Measurements from ENCODE around the gene KCNJ13.

Gene KCNJ13

GRCh38 chr2:232767866-232768265 lies 8.5 kb downstream of the KCNJ13 start:
- H3K9me3 ChIP-seq (ENCODE audit: control insufficient read depth, low read depth, low read length) = no peaks in the 10 kb centered on the region
- H3K27me3 ChIP-seq (ENCODE audit: control insufficient read depth, insufficient read depth, low read length) = no peaks in the 10 kb centered on the region
- no peaks in the 10 kb centered on the region for H3K4me1 ChIP-seq (ENCODE audit: control insufficient read depth, low read depth, low read length)
- no peak overlapping the region for H3K9ac ChIP-seq (ENCODE audit: low read length)
- peaks cover 31% of the 10 kb centered on the region for H3K36me3 ChIP-seq (ENCODE audit: control insufficient read depth, low read depth, low read length)
- H3K4me3 ChIP-seq (ENCODE audit: low read length) = no peak overlapping the region
- H3K27ac ChIP-seq (ENCODE audit: low read length) = no peak overlapping the region

- Histone ChIP-seq H3K4me3 (ENCODE audit: low read length) (no peak overlapping the region), H3K4me1 (ENCODE audit: control insufficient read depth, low read depth, low read length) (no peaks in the 10 kb centered on the region), H3K9me3 (ENCODE audit: control insufficient read depth, low read depth, low read length) (no peaks in the 10 kb centered on the region), H3K27me3 (ENCODE audit: control insufficient read depth, insufficient read depth, low read length) (no peaks in the 10 kb centered on the region), H3K27ac (ENCODE audit: low read length) (no peak overlapping the region), H3K9ac (ENCODE audit: low read length) (no peak overlapping the region), H3K36me3 (ENCODE audit: control insufficient read depth, low read depth, low read length) (peaks cover 46% of the 10 kb centered on the region)
Observed at GRCh38 chr2:232761301-232761907, 15.0 kb downstream of the KCNJ13 start.

GRCh38 chr2:232757905-232758304 lies 18.5 kb downstream of the KCNJ13 start:
- Histone ChIP-seq H3K4me1 (ENCODE audit: control insufficient read depth, low read depth, low read length) (no peaks in the 10 kb centered on the region), H3K27me3 (ENCODE audit: control insufficient read depth, insufficient read depth, low read length) (no peaks in the 10 kb centered on the region), H3K9me3 (ENCODE audit: control insufficient read depth, low read depth, low read length) (no peaks in the 10 kb centered on the region), H3K27ac (ENCODE audit: low read length) (no peak overlapping the region), H3K36me3 (ENCODE audit: control insufficient read depth, low read depth, low read length) (peaks cover 32% of the 10 kb centered on the region), H3K4me3 (ENCODE audit: low read length) (no peak overlapping the region), H3K9ac (ENCODE audit: low read length) (no peak overlapping the region)

GRCh38 chr2:232750135-232750671 lies 26.2 kb downstream of the KCNJ13 start:
- Histone ChIP-seq H3K9me3 (ENCODE audit: control insufficient read depth, low read depth, low read length) (no peaks in the 10 kb centered on the region), H3K27ac (ENCODE audit: low read length) (no peak overlapping the region), H3K9ac (ENCODE audit: low read length) (no peak overlapping the region), H3K27me3 (ENCODE audit: control insufficient read depth, insufficient read depth, low read length) (no peaks in the 10 kb centered on the region), H3K4me3 (ENCODE audit: low read length) (no peak overlapping the region), H3K36me3 (ENCODE audit: control insufficient read depth, low read depth, low read length) (peaks cover 40% of the 10 kb centered on the region), H3K4me1 (ENCODE audit: control insufficient read depth, low read depth, low read length) (no peaks in the 10 kb centered on the region)

- no peak overlapping the region for H3K9ac ChIP-seq (ENCODE audit: low read length)
- no peak overlapping the region for H3K4me3 ChIP-seq (ENCODE audit: low read length)
- H3K9me3 ChIP-seq (ENCODE audit: control insufficient read depth, low read depth, low read length) = no peaks in the 10 kb centered on the region
- no peak overlapping the region for H3K27ac ChIP-seq (ENCODE audit: low read length)
- H3K36me3 ChIP-seq (ENCODE audit: control insufficient read depth, low read depth, low read length) = peaks cover 43% of the 10 kb centered on the region
- H3K27me3 ChIP-seq (ENCODE audit: control insufficient read depth, insufficient read depth, low read length) = no peaks in the 10 kb centered on the region
- no peaks in the 10 kb centered on the region for H3K4me1 ChIP-seq (ENCODE audit: control insufficient read depth, low read depth, low read length)
Observed at GRCh38 chr2:232749331-232749730, 27.0 kb downstream of the KCNJ13 start.

- H3K27me3 ChIP-seq (ENCODE audit: control insufficient read depth, insufficient read depth, low read length) = no peaks in the 10 kb centered on the region
- H3K4me1 ChIP-seq (ENCODE audit: control insufficient read depth, low read depth, low read length) = no peaks in the 10 kb centered on the region
- H3K4me3 ChIP-seq (ENCODE audit: low read length) = no peak overlapping the region
- no peak overlapping the region for H3K27ac ChIP-seq (ENCODE audit: low read length)
- H3K9ac ChIP-seq (ENCODE audit: low read length) = no peak overlapping the region
- H3K36me3 ChIP-seq (ENCODE audit: control insufficient read depth, low read depth, low read length) = peaks cover 41% of the 10 kb centered on the region
- H3K9me3 ChIP-seq (ENCODE audit: control insufficient read depth, low read depth, low read length) = no peaks in the 10 kb centered on the region
Observed at GRCh38 chr2:232748038-232748437, 28.3 kb downstream of the KCNJ13 start.

GRCh38 chr2:232744963-232745362 lies 31.4 kb downstream of the KCNJ13 start:
- H3K4me1 ChIP-seq (ENCODE audit: control insufficient read depth, low read depth, low read length) = no peaks in the 10 kb centered on the region

GRCh38 chr2:232741972-232742371 lies 34.4 kb downstream of the KCNJ13 start:
- H3K9me3 ChIP-seq (ENCODE audit: control insufficient read depth, low read depth, low read length) = no peaks in the 10 kb centered on the region
- peaks cover 12% of the 10 kb centered on the region for H3K36me3 ChIP-seq (ENCODE audit: control insufficient read depth, low read depth, low read length)
- H3K4me1 ChIP-seq (ENCODE audit: control insufficient read depth, low read depth, low read length) = no peaks in the 10 kb centered on the region
- H3K27ac ChIP-seq (ENCODE audit: low read length) = no peak overlapping the region
- no peak overlapping the region for H3K9ac ChIP-seq (ENCODE audit: low read length)
- H3K4me3 ChIP-seq (ENCODE audit: low read length) = no peak overlapping the region
- no peaks in the 10 kb centered on the region for H3K27me3 ChIP-seq (ENCODE audit: control insufficient read depth, insufficient read depth, low read length)

More at GRCh38 chr2:232744963-232745362, 31.4 kb downstream of the KCNJ13 start:
- Histone ChIP-seq H3K4me3 (ENCODE audit: low read length) (no peak overlapping the region), H3K27me3 (ENCODE audit: control insufficient read depth, insufficient read depth, low read length) (no peaks in the 10 kb centered on the region), H3K27ac (ENCODE audit: low read length) (no peak overlapping the region), H3K36me3 (ENCODE audit: control insufficient read depth, low read depth, low read length) (peaks cover 27% of the 10 kb centered on the region), H3K9me3 (ENCODE audit: control insufficient read depth, low read depth, low read length) (no peaks in the 10 kb centered on the region), H3K9ac (ENCODE audit: low read length) (no peak overlapping the region)

GRCh38 chr2:232741294-232741693 lies 35.1 kb downstream of the KCNJ13 start:
- Histone ChIP-seq H3K9me3 (ENCODE audit: control insufficient read depth, low read depth, low read length) (no peaks in the 10 kb centered on the region), H3K4me3 (ENCODE audit: low read length) (no peak overlapping the region), H3K27ac (ENCODE audit: low read length) (no peak overlapping the region), H3K27me3 (ENCODE audit: control insufficient read depth, insufficient read depth, low read length) (no peaks in the 10 kb centered on the region), H3K9ac (ENCODE audit: low read length) (no peak overlapping the region), H3K4me1 (ENCODE audit: control insufficient read depth, low read depth, low read length) (no peaks in the 10 kb centered on the region), H3K36me3 (ENCODE audit: control insufficient read depth, low read depth, low read length) (peaks cover 16% of the 10 kb centered on the region)

GRCh38 chr2:232731470-232731869 lies 44.9 kb downstream of the KCNJ13 start:
- Histone ChIP-seq H3K9me3 (ENCODE audit: control insufficient read depth, low read depth, low read length) (no peaks in the 10 kb centered on the region), H3K27me3 (ENCODE audit: control insufficient read depth, insufficient read depth, low read length) (no peaks in the 10 kb centered on the region), H3K4me1 (ENCODE audit: control insufficient read depth, low read depth, low read length) (no peaks in the 10 kb centered on the region), H3K4me3 (ENCODE audit: low read length) (no peak overlapping the region), H3K9ac (ENCODE audit: low read length) (no peak overlapping the region), H3K36me3 (ENCODE audit: control insufficient read depth, low read depth, low read length) (peaks cover 18% of the 10 kb centered on the region), H3K27ac (ENCODE audit: low read length) (no peak overlapping the region)

- peaks cover 16% of the 10 kb centered on the region for H3K36me3 ChIP-seq (ENCODE audit: control insufficient read depth, low read depth, low read length)
- H3K9me3 ChIP-seq (ENCODE audit: control insufficient read depth, low read depth, low read length) = no peaks in the 10 kb centered on the region
- no peak overlapping the region for H3K4me3 ChIP-seq (ENCODE audit: low read length)
- no peaks in the 10 kb centered on the region for H3K27me3 ChIP-seq (ENCODE audit: control insufficient read depth, insufficient read depth, low read length)
- H3K27ac ChIP-seq (ENCODE audit: low read length) = no peak overlapping the region
- H3K9ac ChIP-seq (ENCODE audit: low read length) = no peak overlapping the region
- H3K4me1 ChIP-seq (ENCODE audit: control insufficient read depth, low read depth, low read length) = no peaks in the 10 kb centered on the region
Observed at GRCh38 chr2:232728785-232729184, 47.6 kb downstream of the KCNJ13 start.

GRCh38 chr2:232723027-232723426 lies 53.3 kb downstream of the KCNJ13 start:
- Histone ChIP-seq H3K27ac (ENCODE audit: low read length) (no peak overlapping the region), H3K4me1 (ENCODE audit: control insufficient read depth, low read depth, low read length) (no peaks in the 10 kb centered on the region), H3K9me3 (ENCODE audit: control insufficient read depth, low read depth, low read length) (no peaks in the 10 kb centered on the region), H3K36me3 (ENCODE audit: control insufficient read depth, low read depth, low read length) (peaks cover 11% of the 10 kb centered on the region), H3K27me3 (ENCODE audit: control insufficient read depth, insufficient read depth, low read length) (no peaks in the 10 kb centered on the region), H3K9ac (ENCODE audit: low read length) (no peak overlapping the region), H3K4me3 (ENCODE audit: low read length) (no peak overlapping the region)
